Keratinocyte (primary cell): ENCODE results near the gene ACTN4.

Experiments used
- CTCF ChIP-seq, 3 experiments: IDR thresholded peaks in 1 of 3; conservative IDR thresholded peaks in 1 of 3; optimal IDR thresholded peaks in 1 of 3; 2 replicates in 2 of 3; 3 replicates in 1 of 3; pipeline versions ENCODE3 to v1.5.1; 2011; ENCODE audit warnings: low read length in 3 of 3, mild to moderate bottlenecking in 3 of 3, moderate library complexity in 2 of 3, control low read depth in 1 of 3, inconsistent platforms in 1 of 3; ENCODE audit not compliant: insufficient read depth in 2 of 3; ENCODE audit errors: extremely low read depth in 1 of 3
- EZH2 ChIP-seq: IDR thresholded peaks from one replicate; pipeline ENCODE4 v1.6.1; 2012; ENCODE audit warnings: inconsistent platforms, mild to moderate bottlenecking, low read length, moderate library complexity

- no peak for TF ChIP-seq CTCF (optimal IDR thresholded peaks at IDR 0.05 in 1 of 3, IDR thresholded peaks at IDR 0.05 in 1 of 3, conservative IDR thresholded peaks at IDR 0.05 in 1 of 3; ENCODE audit: extremely low read depth in 1 of 3, insufficient read depth in 2 of 3, low read length in 3 of 3)
- no peak for TF ChIP-seq EZH2
These were observed 33.2 kb upstream of the ACTN4 start for GRCh38 chr19:38614289-38614688.
